Activated CD4-positive, alpha-beta memory T cell treated with anti-CD3 and anti-CD28 coated beads, Interleukin-2, amount 10 ng/mL, durations not matched to agents 7 days and 5 days (primary cell): ENCODE data around the gene MFSD1. TPM values are rescaled to one million over a fixed set of nuclear protein-coding genes. Genes with fewer than 3 reads are reported as not detected.

Experiments
- CTCF ChIA-PET: fragments of 350-600 bp; sonication (Branson Sonifier 250); formaldehyde crosslinking; loops from one replicate; lab custom pipeline; 2021; ENCODE audit warnings: antibody characterized with exemption, inconsistent platforms; lab: Charles Lee
- POLR2A ChIA-PET: fragments of 350-600 bp; sonication (Branson Sonifier 250); formaldehyde crosslinking; loops from one replicate; lab custom pipeline; 2021; ENCODE audit warnings: antibody characterized with exemption; lab: Charles Lee
- DNase-seq: peaks from one replicate; pipeline ENCODE4 v3.0.0-alpha.2; 2020
- H3K27ac Mint-ChIP-seq: one replicate; pipeline ENCODE4 v1.8.0; 2021; ENCODE audit warnings: mild to moderate bottlenecking, mixed read lengths
- H3K27me3 Mint-ChIP-seq: one replicate; pipeline ENCODE4 v1.8.0; 2021; ENCODE audit warnings: mixed read lengths
- H3K36me3 Mint-ChIP-seq: one replicate; pipeline ENCODE4 v1.8.0; 2021; ENCODE audit warnings: low read depth, mixed read lengths
- H3K4me1 Mint-ChIP-seq: one replicate; pipeline ENCODE4 v1.8.0; 2021; ENCODE audit warnings: mixed read lengths
- H3K4me3 Mint-ChIP-seq: one replicate; pipeline ENCODE4 v1.8.0; 2021; ENCODE audit warnings: mild to moderate bottlenecking, mixed read lengths
- H3K9me3 Mint-ChIP-seq: one replicate; pipeline ENCODE4 v1.8.0; 2021; ENCODE audit warnings: mixed read lengths
- total RNA-seq, 2 experiments: library from RNA; stranded (reverse); gene quantifications; one replicate each; pipeline ENCODE4 v1.2.3, GENCODE V29; 2021

Gene MFSD1
- total RNA-seq, 2 experiments from 2014 or later: 26.9 to 27.4 TPM

DNA sequence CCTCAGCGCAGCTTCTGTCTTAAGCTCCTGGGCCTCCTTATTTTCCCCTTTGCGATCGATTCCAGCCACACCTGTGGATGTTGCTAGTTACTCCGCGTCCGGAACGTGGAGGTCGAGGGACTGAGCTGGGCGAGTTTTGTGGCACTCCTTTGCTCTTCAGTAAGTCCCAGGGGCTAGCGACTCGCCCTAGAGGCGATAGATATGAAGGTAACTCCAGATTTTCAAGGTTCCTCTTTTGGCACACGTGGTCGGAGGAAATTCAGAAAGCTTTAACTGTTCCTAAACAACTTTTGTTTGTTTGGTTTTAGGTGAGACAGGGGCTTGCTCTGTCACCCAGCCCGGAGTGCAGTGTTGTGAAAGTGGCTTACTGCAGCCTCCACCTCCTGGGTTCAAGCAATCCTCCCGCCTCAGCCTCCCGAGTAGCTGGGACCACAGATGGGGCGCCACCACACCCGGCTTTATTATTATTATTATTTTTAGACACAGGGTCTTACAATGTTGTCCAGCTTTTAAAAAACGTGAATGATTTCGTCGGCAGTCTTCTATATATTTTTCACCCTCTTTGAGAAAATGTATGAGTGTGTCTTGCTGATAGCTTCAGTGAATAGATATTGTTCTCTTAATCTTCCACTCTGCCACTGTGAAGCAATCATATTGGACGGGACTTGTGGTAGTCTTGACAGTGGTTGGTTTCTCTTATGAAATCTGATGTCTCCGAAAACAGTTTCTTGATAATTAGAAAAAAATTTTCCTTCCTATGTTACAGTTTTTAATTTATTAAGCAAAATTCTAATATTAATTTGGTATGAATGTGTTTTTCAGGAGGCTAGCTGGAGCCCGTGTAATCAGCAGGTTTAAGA lies 785 bp downstream of the MFSD1 start:
- CTCF ChIA-PET: interaction anchor here (1.0 to 3.0 kb wide), 7 partner anchors 8 to 158 kb away, joined by 3 to 14 read pairs (median 5); partner anchors contain the start of genes GFM1 and LXN
- Mint-ChIP-seq H3K4me3 (peak overlapping the region; percentile 84), H3K4me1 (peaks cover 25% of the 10 kb centered on the region), H3K27ac (peak overlapping the region; percentile 80), H3K27me3 (peaks cover 4% of the 10 kb centered on the region), H3K9me3 (no peaks in the 10 kb centered on the region), H3K36me3 (peaks cover 11% of the 10 kb centered on the region)
- no peak for DNase-seq
- POLR2A ChIA-PET: interaction anchor here (0.8 to 2.2 kb wide), 8 partner anchors 8 to 1627 kb away, joined by 3 to 13 read pairs (median 4); no protein-coding TSS in a partner anchor

DNA sequence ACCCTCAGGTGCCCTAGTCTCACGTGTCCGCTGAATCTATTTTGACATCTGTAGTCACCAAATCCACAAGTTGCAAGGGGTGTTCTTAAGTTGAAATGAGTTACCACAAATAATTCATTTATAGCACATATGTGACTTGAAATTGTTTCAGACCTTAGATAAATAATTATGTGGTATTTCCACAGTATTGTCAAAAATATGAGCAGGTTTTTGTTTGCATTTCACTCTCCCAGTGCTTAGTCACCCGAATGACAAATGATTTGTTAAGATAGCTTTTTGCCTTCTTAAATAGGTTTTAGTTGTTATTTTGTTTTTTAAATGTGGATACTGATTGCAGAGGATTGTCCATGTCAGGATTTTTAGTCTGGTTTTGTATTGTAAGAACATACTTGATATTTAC lies 2.6 kb downstream of the MFSD1 start:
- Mint-ChIP-seq H3K27ac (no peak overlapping the region), H3K4me1 (peaks cover 40% of the 10 kb centered on the region), H3K9me3 (no peaks in the 10 kb centered on the region), H3K27me3 (peaks cover under 1% of the 10 kb centered on the region), H3K4me3 (no peak overlapping the region), H3K36me3 (peaks cover 24% of the 10 kb centered on the region)
- ChIA-PET POLR2A (no interaction called here), CTCF (interaction anchor here (1.2 to 3.0 kb wide), 2 partner anchors 10 to 160 kb away, joined by 4 to 14 read pairs; partner anchors contain the start of gene GFM1)
- no peak for DNase-seq

DNA sequence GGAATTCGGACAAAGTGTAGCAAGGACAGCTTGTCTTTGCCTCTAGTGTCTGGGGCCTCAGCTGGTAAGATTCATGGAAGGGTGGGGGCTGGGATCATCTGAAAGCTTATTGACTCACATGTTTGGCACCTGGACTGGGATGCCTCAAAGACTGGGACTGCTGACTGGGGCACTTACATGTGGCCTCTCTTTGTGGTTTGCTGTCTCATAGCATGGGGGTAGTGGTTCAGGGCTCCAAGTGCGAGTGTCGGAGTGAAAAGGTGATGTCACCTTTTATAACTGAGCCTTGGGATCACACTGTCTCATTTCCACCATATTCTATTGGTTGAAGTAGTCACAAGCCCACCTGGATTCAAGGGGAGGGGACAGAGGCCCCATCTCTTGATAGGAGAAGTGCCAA lies 6.8 kb downstream of the MFSD1 start:
- peaks cover 46% of the 10 kb centered on the region for H3K36me3 Mint-ChIP-seq
- peak overlapping the region; percentile 13 for H3K27ac Mint-ChIP-seq
- ChIA-PET CTCF (interaction anchor here (2.1 kb wide), 1 partner anchor 14 kb away, joined by 9 read pairs; no protein-coding TSS in a partner anchor), POLR2A (interaction anchor here (0.6 to 2.2 kb wide), 2 partner anchors 9 to 160 kb away, joined by 3 to 6 read pairs; no protein-coding TSS in a partner anchor)
- peaks cover 24% of the 10 kb centered on the region for H3K4me1 Mint-ChIP-seq
- no peaks in the 10 kb centered on the region for H3K27me3 Mint-ChIP-seq
- DNase-seq: no peak
- H3K9me3 Mint-ChIP-seq: no peaks in the 10 kb centered on the region
- H3K4me3 Mint-ChIP-seq: no peak overlapping the region

DNA sequence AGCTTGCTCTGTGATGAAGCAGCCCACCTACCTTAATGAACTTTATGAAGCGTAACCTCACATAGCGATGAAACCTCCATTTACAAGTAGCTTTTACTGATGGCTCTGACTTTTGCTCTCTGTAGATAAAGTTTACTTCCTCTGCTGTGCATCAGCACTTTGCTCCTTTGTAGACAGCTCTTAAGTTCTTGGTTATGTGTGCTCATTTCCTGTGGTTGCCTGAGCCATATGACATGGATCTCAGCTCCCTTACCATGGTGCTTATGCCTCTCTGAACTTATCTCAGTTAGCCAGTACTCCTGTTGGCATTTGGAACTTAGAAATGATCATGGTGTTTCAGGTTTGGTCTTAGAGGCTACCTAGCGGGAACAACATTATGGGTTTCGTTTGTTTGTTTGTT lies 7.8 kb downstream of the MFSD1 start:
- ChIA-PET POLR2A (interaction anchor here (1.0 to 2.9 kb wide), 4 partner anchors 8 to 165 kb away, joined by 3 to 13 read pairs (median 4); partner anchors contain the start of genes GFM1 and MFSD1), CTCF (interaction anchor here (0.9 to 2.1 kb wide), 3 partner anchors 11 to 82 kb away, joined by 3 to 9 read pairs (median 9); no protein-coding TSS in a partner anchor)
- Mint-ChIP-seq H3K27ac (peak overlapping the region; percentile 77), H3K36me3 (peaks cover 50% of the 10 kb centered on the region), H3K4me1 (peaks cover 22% of the 10 kb centered on the region), H3K4me3 (no peak overlapping the region), H3K9me3 (no peaks in the 10 kb centered on the region), H3K27me3 (no peaks in the 10 kb centered on the region)
- peak; percentile 28 for DNase-seq

DNA sequence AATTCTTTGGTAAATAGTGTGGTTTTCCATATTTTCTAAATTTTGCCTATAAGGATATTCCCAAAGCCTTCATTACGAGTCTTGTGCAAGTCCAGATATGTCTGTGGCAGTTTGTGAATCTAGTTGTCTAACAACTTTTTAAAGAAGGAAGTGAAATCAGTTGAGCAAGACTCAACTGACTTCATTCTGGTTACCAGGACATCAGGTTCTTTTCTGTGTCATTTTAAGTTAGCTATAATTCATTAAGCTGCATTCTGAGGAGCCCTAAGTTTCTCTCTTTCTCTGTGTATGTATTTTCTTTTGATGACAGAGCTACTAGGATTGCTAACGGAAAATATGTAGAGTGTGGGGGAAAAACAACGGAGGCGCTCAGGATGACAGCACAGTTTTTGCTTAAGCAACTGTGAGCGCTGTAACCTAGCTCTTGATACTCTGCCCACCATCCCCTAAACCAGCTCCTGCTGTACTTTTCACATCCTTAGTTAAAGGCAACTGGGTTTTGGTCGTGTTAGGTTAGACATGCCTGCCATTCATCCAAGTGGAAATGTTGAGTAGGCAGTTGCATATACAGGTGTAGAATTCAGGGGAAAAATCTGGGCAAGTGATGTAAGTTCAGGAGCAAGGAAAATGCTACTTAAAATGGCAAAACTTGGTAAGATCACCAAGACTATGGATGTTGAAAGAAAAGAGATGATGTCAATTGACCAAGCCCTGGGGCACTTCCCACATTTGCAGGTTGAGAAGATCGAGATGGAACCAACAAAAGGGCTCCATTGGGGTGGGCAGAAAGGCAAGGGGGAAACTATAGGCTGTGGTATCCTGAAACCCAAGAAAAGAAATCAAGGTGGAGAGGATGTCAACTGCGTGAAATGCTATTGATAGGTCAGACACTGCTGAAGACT lies 9.2 kb downstream of the MFSD1 start:
- no peak for DNase-seq
- peaks cover 21% of the 10 kb centered on the region for H3K4me1 Mint-ChIP-seq
- POLR2A ChIA-PET: interaction anchor here (2.9 kb wide), 1 partner anchor 9 kb away, joined by 13 read pairs; the partner anchor contains the start of gene MFSD1
- H3K27me3 Mint-ChIP-seq: no peaks in the 10 kb centered on the region
- no peaks in the 10 kb centered on the region for H3K9me3 Mint-ChIP-seq
- no peak overlapping the region for H3K27ac Mint-ChIP-seq
- CTCF ChIA-PET: interaction anchor here (1.1 to 1.4 kb wide), 2 partner anchors 9 to 14 kb away, joined by 3 to 5 read pairs; partner anchors contain the start of gene MFSD1
- peaks cover 52% of the 10 kb centered on the region for H3K36me3 Mint-ChIP-seq
- H3K4me3 Mint-ChIP-seq: no peak overlapping the region

DNA sequence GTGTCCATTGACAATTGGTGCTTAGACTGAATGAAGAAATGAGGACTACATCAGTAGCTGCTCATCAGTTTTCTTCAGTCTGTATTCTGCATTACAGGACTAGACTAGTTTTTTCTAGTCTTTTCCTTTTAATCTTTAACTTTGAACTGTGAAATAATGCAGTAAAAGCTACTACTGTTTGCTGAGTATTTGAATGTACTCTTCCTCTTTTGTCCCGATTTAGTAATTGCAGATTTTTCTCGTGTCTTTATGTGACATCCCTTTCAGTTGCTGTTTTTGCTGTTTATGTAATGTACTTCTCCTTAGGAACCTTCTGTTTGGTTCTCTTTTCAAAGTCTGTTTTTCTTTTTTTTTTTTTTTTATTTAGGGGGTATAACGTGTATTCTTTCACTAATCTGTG lies 17.4 kb downstream of the MFSD1 start:
- POLR2A ChIA-PET: interaction anchor here (1.4 kb wide), 1 partner anchor 10 kb away, joined by 3 read pairs; no protein-coding TSS in a partner anchor
- no peak for DNase-seq
- CTCF ChIA-PET: interaction anchor here (1.1 to 1.2 kb wide), 3 partner anchors 18 to 92 kb away, joined by 3 to 6 read pairs (median 4); partner anchors contain the start of gene MFSD1
- H3K27me3 Mint-ChIP-seq: no peaks in the 10 kb centered on the region
- H3K36me3 Mint-ChIP-seq: peaks cover 27% of the 10 kb centered on the region
- no peak overlapping the region for H3K4me3 Mint-ChIP-seq
- H3K4me1 Mint-ChIP-seq: no peaks in the 10 kb centered on the region
- no peak overlapping the region for H3K27ac Mint-ChIP-seq
- peaks cover 2% of the 10 kb centered on the region for H3K9me3 Mint-ChIP-seq

DNA sequence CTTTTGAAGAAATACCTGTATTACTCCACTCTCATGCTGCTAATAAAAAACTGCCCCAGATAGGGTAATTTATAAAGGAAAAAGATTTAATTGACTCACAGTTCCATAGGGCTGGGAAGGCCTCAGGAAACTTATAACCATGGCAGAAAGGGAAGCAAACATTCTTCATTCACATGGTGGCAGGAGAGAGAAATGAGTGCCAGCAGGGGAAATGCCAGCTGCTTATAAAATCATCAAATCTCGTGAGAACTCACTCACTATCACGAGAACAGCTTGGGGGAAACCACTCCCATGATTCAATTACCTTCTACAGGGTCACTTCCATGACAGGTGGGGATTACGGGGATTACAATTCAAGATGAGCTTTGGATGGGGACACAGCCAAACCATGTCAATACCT lies 18.7 kb downstream of the MFSD1 start:
- Mint-ChIP-seq H3K4me1 (no peaks in the 10 kb centered on the region), H3K27ac (no peak overlapping the region), H3K27me3 (no peaks in the 10 kb centered on the region), H3K9me3 (peaks cover 2% of the 10 kb centered on the region), H3K36me3 (peaks cover 18% of the 10 kb centered on the region), H3K4me3 (no peak overlapping the region)
- POLR2A ChIA-PET: no interaction called here
- CTCF ChIA-PET: no interaction called here
- no peak for DNase-seq

DNA sequence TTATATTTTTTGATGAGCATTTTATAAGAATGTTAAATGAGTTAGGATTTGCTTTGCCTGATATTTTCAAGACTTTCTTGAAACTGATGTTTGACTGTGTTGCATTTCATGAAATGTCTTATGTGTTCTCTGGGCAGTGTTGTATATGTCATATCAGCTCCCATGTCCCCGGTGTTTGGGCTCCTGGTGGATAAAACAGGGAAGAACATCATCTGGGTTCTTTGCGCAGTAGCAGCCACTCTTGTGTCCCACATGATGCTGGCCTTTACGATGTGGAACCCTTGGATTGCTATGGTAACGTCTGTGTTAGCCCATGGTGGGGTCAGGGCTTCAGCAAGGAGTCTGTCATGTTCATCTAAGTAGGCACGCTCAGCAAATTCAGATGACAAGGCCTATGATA lies 20.0 kb downstream of the MFSD1 start:
- peaks cover 15% of the 10 kb centered on the region for H3K36me3 Mint-ChIP-seq
- H3K27ac Mint-ChIP-seq: no peak overlapping the region
- ChIA-PET CTCF (no interaction called here), POLR2A (no interaction called here)
- no peak for DNase-seq
- no peak overlapping the region for H3K4me3 Mint-ChIP-seq
- no peaks in the 10 kb centered on the region for H3K27me3 Mint-ChIP-seq
- peaks cover 1% of the 10 kb centered on the region for H3K9me3 Mint-ChIP-seq
- H3K4me1 Mint-ChIP-seq: no peaks in the 10 kb centered on the region

DNA sequence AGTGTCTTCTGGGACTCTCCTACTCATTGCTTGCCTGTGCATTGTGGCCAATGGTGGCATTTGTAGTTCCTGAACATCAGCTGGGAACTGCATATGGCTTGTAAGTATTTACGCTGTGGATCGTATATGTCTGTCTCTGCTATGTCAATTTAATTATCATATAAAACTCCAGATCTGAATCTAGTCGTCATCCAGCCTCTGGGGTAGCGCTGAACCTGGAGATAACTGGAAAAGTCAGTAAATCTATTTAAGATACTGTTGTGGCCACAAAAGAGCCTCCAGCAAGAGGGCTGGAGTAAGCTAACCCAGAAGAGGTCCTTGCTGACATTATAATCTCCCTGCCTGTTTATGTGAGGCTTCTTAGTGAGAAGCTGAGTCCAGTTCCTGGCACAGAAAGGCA lies 21.6 kb downstream of the MFSD1 start:
- H3K9me3 Mint-ChIP-seq: no peaks in the 10 kb centered on the region
- ChIA-PET POLR2A (interaction anchor here (0.9 kb wide), 1 partner anchor 21 kb away, joined by 3 read pairs; the partner anchor contains the start of gene MFSD1), CTCF (no interaction called here)
- H3K27ac Mint-ChIP-seq: no peak overlapping the region
- no peak overlapping the region for H3K4me3 Mint-ChIP-seq
- peaks cover 13% of the 10 kb centered on the region for H3K36me3 Mint-ChIP-seq
- H3K4me1 Mint-ChIP-seq: no peaks in the 10 kb centered on the region
- no peak for DNase-seq
- no peaks in the 10 kb centered on the region for H3K27me3 Mint-ChIP-seq

DNA sequence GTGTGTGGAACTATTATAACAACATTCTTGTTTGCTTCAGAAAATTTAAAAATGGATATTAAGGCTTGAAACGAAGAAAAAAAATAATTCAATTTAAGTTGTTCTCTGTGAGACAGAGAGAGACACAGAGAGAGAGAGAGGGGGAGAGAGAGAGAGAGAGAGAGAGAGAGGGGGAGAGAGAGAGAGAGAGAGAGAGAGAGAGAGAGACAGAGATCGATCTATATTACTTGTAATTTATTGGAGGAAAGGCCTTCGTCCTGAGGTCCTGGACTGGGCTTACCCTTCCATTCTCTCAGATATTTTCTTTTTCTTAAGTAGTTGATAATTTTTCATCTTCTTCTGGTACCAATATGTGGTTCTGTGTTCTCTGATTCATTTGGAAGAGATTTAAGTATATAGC lies 25.9 kb downstream of the MFSD1 start:
- Mint-ChIP-seq H3K9me3 (no peaks in the 10 kb centered on the region), H3K27ac (no peak overlapping the region), H3K36me3 (peaks cover 4% of the 10 kb centered on the region), H3K4me3 (no peak overlapping the region), H3K4me1 (no peaks in the 10 kb centered on the region), H3K27me3 (no peaks in the 10 kb centered on the region)
- no peak for DNase-seq
- ChIA-PET POLR2A (no interaction called here), CTCF (no interaction called here)

DNA sequence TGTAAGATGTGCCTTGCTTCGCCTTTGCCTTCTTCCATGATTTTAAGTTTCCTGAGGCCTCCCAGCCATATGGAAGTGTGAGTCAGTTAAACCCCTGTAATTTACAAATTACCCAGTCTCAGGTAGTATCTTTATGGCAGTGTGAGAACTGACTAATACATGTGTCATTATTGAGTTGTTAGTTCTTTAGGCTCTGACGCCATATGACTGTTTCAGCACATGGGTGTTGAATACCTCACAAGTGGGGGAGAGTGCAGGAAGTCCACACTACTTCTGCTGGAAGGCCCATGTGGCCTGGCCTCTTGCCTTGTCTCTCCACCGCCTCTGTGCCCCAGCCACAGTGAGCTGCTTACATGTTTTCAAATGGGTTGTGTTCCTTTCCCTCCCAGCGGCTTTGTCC lies 28.5 kb downstream of the MFSD1 start:
- Mint-ChIP-seq H3K9me3 (no peaks in the 10 kb centered on the region), H3K27me3 (no peaks in the 10 kb centered on the region), H3K4me1 (no peaks in the 10 kb centered on the region), H3K27ac (no peak overlapping the region), H3K4me3 (no peak overlapping the region), H3K36me3 (no peaks in the 10 kb centered on the region)
- ChIA-PET CTCF (no interaction called here), POLR2A (no interaction called here)
- DNase-seq: no peak

DNA sequence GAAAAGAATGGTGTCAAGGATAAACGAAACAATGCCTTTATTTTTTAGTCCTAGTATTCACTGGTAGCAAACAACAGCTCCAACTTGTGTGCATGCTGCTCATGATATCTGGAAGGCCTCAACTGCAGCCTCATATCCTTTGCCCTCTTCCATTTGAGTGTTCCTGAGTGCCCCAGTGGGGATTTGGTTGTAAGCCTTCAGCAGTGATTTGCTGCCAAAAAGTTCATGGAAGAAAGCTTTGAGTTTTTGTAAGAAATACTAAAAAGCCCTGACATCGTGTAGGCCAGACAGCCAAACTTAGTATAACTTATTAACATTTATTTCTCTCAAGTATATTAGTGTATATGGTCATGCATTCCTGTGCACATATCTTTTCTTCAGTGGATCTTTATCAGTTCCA lies 30.0 kb downstream of the MFSD1 start:
- Mint-ChIP-seq H3K4me1 (no peaks in the 10 kb centered on the region), H3K9me3 (no peaks in the 10 kb centered on the region), H3K27me3 (no peaks in the 10 kb centered on the region), H3K4me3 (no peak overlapping the region), H3K36me3 (no peaks in the 10 kb centered on the region), H3K27ac (no peak overlapping the region)
- CTCF ChIA-PET: no interaction called here
- no peak for DNase-seq
- POLR2A ChIA-PET: no interaction called here
